ENCODE results near the gene KCNB1.

DNA sequence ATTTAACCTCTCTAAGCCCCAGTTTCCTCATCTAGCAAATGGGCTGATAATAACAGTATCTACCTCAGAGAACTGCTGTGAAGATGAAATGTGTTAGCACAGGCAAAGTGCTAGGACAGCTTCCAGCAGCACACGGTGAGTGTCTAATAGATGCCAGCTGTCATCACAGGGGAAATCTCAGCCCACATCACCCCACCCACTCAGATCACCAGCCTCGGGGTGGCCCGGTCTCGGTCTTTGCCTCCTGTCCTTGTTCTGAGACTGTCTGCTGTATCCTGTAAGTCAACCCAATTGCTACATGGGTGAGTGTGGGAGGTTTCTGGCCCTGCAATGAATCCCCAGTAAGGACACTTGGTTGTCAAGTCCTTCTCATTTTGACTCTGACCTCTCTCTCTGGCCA, 105.1 kb downstream of the KCNB1 start:
- TF ChIP-seq, protein P1, sequence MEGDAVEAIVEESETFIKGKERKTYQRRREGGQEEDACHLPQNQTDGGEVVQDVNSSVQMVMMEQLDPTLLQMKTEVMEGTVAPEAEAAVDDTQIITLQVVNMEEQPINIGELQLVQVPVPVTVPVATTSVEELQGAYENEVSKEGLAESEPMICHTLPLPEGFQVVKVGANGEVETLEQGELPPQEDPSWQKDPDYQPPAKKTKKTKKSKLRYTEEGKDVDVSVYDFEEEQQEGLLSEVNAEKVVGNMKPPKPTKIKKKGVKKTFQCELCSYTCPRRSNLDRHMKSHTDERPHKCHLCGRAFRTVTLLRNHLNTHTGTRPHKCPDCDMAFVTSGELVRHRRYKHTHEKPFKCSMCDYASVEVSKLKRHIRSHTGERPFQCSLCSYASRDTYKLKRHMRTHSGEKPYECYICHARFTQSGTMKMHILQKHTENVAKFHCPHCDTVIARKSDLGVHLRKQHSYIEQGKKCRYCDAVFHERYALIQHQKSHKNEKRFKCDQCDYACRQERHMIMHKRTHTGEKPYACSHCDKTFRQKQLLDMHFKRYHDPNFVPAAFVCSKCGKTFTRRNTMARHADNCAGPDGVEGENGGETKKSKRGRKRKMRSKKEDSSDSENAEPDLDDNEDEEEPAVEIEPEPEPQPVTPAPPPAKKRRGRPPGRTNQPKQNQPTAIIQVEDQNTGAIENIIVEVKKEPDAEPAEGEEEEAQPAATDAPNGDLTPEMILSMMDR (conservative IDR thresholded peaks at IDR 0.05), result no peak
- no peak for TF ChIP-seq ZFX (IDR thresholded peaks at IDR 0.05)
